Bronchial epithelial cell (primary cell): ENCODE data around the gene PDSS2. TPM values are rescaled to one million over a fixed set of nuclear protein-coding genes. Genes with fewer than 3 reads are reported as not detected.
A peak's percentile ranks its signal among the peaks of the same experiment; 100 is the strongest.

Source experiments
- DNase-seq: peaks from one replicate; pipeline ENCODE4 v3.0.0-alpha.2; 2010; ENCODE audit warnings: low read depth
- FAIRE-seq: peaks from 2 replicates; lab custom pipeline; 2011; peaks lifted over from hg19 to GRCh38; lab: Jason Lieb, UNC
- H3K27me3 ChIP-seq: 2 replicates; pipeline ENCODE4 v1.5.1; 2011; ENCODE audit warnings: low read length; ENCODE audit not compliant: control insufficient read depth, insufficient read depth
- H3K36me3 ChIP-seq: 2 replicates; pipeline ENCODE4 v1.5.1; 2011; ENCODE audit warnings: low read length; ENCODE audit not compliant: control insufficient read depth, insufficient read depth
- H3K4me3 ChIP-seq: 2 replicates; pipeline ENCODE4 v1.5.1; 2011; ENCODE audit warnings: mild to moderate bottlenecking, low read depth, low read length, control low read depth
- total RNA-seq: library from RNA; depleted of rRNA; stranded (reverse); fragments of >200 nt; gene quantifications from 2 replicates; pipeline ENCODE4 v1.2.1, GENCODE V29; 2014
- TF ChIP-seq, protein P1 (sequence below): IDR thresholded peaks from 2 replicates; pipeline ENCODE4 v1.5.1; 2011; ENCODE audit warnings: mild to moderate bottlenecking, moderate library complexity, low read length, control low read depth, inconsistent platforms; ENCODE audit not compliant: insufficient read depth, severe bottlenecking

Gene PDSS2
- total RNA-seq, 1 donor from 2014 or later: 18.2 TPM

DNA sequence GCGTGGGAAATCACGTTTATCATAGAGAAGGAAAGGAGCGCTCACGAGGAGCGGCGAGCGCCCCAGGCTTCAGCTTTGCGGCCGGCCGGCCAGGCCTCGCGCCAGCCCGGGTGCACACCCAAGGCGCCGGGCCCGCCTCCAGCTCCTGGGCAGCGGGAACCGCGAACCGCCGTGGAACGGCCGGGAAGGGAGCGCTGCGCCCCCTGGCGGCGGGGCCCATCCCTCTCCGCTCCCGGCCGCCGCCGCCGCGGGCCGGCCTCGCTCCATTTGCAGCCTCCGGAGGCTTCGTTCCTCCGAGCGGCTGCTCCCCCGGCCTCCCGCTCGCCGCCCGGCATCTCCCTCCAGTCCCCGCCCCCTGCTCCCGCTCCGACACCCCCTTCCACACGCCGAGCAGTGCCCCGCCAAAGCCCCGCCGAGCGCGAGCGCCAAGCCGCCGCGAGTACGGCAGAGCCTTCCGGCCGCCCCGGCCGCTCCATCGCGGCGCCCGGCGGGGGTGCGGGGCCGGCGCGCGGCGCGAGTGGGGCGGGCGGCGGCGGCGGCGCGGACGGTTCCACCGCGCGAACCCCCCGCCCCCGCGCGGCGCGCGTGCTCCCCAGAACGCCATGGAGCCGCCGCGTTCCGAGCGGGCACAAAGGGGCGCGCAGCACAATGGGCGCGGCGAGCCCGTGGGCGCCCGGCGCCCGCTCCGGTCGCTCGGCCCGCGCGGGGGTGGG is 345.0 kb downstream of the PDSS2 start:
- TF ChIP-seq, protein P1, sequence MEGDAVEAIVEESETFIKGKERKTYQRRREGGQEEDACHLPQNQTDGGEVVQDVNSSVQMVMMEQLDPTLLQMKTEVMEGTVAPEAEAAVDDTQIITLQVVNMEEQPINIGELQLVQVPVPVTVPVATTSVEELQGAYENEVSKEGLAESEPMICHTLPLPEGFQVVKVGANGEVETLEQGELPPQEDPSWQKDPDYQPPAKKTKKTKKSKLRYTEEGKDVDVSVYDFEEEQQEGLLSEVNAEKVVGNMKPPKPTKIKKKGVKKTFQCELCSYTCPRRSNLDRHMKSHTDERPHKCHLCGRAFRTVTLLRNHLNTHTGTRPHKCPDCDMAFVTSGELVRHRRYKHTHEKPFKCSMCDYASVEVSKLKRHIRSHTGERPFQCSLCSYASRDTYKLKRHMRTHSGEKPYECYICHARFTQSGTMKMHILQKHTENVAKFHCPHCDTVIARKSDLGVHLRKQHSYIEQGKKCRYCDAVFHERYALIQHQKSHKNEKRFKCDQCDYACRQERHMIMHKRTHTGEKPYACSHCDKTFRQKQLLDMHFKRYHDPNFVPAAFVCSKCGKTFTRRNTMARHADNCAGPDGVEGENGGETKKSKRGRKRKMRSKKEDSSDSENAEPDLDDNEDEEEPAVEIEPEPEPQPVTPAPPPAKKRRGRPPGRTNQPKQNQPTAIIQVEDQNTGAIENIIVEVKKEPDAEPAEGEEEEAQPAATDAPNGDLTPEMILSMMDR: peak; percentile 68
- Histone ChIP-seq H3K4me3 (peak overlapping the region; percentile 58), H3K27me3 (no peaks in the 10 kb centered on the region), H3K36me3 (no peaks in the 10 kb centered on the region)
- no peak for FAIRE-seq
- peak; percentile 49 for DNase-seq

DNA sequence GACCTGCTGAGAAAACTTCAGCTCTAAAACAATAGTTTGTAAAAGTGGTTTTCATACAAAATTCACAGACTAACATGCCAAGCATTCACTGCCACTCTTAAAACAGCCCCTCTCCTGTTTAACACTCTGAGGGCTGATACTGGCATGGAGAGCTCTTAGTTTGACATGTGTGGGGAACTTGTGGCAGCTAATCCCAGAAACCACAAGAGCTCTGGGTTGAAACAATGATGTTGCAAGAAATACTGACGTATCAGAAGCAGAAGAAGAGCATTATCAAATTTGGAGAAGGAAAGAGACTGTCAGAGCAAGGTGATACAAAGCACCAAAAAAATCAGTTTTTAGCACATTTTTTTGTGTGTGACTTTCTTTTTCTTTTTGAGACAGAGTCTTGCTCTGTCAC is 349.2 kb downstream of the PDSS2 start:
- H3K36me3 ChIP-seq: no peaks in the 10 kb centered on the region
- TF ChIP-seq, protein P1: no peak
- no peak overlapping the region for H3K4me3 ChIP-seq
- FAIRE-seq: no peak
- no peaks in the 10 kb centered on the region for H3K27me3 ChIP-seq
- DNase-seq: no peak

DNA sequence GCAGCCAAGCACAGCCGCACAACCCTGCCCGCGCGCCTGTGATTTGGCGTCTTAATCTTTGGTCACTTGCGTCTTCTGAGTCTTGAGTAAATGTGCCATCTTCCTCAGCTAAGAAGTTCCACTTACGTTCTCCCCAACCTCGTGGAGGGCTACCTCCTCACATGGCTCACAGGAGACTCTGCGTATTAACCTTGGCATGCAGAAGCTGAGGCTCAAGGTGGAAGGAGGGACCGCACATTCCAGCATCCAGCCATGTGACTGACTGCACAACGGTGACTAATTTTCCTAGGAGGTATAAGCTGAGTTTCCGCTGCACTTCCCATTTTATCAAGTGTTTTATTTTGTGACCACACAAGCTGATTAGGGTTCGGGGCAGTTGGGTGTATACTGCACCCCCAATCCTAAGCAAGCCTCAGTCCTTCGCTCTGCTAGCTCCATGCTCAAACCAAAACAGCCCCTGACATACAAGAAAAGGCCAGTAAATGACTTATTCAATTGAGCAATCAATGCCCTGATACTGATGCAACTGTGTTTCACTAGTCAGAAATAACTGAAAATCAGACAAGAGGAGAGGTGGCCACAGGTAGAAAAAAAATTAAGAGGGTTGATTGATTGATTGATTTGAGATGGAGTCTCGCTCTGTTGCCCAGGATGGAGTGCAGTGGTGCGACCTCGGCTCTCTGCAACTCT is 351.0 kb downstream of the PDSS2 start:
- H3K36me3 ChIP-seq: no peaks in the 10 kb centered on the region
- no peaks in the 10 kb centered on the region for H3K27me3 ChIP-seq
- peak; percentile 64 for FAIRE-seq
- TF ChIP-seq, protein P1: no peak
- H3K4me3 ChIP-seq: no peak overlapping the region
- no peak for DNase-seq

DNA sequence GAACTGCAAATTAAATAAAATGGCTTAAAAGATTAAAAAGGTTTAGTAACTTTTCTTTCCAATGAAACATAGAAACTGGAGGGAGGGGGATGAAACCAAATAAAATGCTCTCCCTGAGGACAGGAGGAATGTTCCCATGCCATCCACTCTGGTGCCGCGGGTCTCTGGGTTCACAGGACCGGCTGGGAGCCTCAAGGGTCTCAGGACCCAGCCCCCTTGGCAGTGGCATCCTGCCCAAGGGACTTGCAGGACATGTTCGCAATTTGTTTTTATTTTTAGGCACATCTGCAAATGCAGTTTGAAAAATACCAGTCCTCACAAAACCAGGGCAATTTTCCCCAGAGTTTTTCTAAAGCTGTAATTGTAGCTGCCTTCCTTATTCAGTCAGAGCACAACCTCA is 351.6 kb downstream of the PDSS2 start:
- H3K27me3 ChIP-seq: no peaks in the 10 kb centered on the region
- TF ChIP-seq, protein P1: no peak
- H3K36me3 ChIP-seq: no peaks in the 10 kb centered on the region
- DNase-seq (no peak), FAIRE-seq (no peak)
- no peak overlapping the region for H3K4me3 ChIP-seq

DNA sequence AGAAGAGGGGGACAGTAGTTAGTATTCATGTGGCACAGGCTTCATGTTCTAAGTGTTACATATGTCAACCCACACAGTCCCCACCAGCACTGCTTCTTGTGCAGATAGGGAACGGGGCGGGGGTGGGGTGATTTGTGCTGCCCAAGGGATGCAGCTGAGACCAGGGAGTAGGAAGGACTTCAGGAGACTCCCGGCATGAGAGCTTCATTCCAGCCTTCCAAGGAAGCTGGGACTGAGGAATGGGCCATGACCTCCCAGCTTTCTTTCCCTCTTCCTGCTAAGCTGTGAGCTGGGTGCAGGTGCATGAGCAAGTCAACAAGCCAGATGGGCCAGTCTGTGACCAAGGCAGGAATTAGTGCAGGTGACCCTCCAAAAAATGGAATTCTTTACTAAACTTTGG is 353.2 kb downstream of the PDSS2 start:
- TF ChIP-seq, protein P1: no peak
- Histone ChIP-seq H3K36me3 (no peaks in the 10 kb centered on the region), H3K4me3 (no peak overlapping the region), H3K27me3 (no peaks in the 10 kb centered on the region)
- DNase-seq (no peak), FAIRE-seq (no peak)
